ENCODE data around the gene CFDP1. TPM values are rescaled to one million over a fixed set of nuclear protein-coding genes. Genes with fewer than 3 reads are reported as not detected.
"Not testable (repeated sequence)": the region's sequence is repeated elsewhere in the genome, so short reads cannot be mapped to it uniquely, and the experiment has no call there.

CFDP1 gene
- total RNA-seq, 4 donors from 2014 or later: 42.4 to 49.5 (median 44.0) TPM

DNA sequence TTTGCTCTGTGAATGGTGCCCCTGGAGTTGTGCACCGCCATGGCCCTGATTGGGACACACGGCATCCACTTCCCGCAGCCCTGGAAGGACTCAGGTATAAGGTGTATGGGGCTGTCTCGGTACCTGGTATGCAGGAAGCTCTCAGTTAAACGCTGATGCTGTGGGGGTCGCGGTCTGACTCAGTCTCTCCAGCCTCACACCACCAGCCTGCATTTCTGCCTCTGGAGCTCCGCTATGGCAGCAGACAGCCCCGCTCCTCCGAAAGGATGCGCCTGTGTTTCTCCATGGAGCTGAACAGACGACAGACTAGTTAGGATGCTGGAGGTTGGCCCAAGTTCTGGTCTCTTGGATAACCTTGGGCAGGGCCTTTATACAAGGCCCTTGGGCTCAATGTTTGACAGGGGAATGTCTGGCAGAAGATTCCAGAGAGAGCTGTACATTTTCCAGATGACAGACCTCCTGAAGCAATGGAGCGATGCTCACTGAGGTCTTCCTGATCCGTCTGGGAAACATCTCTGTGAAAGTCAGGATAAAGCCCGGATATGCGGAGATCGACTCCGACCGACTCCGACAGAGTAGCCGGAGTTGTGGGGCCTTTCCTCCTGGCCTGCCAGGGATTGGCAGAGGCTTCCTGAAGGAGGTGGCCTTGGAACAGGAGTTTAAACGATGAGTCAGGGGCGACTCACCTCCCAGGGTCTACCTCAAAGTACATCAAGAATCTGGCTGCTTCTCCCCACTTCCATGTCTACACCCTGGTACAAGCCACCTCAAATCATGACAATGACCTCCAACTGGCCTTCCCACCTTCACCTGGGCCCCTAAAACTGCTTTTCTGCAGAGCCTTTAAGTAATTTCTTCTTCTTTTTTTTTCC lies 160.0 kb downstream of the CFDP1 start:
- TF ChIP-seq POLR2A (IDR thresholded peaks at IDR 0.05; ENCODE audit: low read depth) (no peak), POLR2AphosphoS5 (IDR thresholded peaks at IDR 0.05) (no peak), EP300 (IDR thresholded peaks at IDR 0.05) (no peak)
- TF ChIP-seq, protein P1, sequence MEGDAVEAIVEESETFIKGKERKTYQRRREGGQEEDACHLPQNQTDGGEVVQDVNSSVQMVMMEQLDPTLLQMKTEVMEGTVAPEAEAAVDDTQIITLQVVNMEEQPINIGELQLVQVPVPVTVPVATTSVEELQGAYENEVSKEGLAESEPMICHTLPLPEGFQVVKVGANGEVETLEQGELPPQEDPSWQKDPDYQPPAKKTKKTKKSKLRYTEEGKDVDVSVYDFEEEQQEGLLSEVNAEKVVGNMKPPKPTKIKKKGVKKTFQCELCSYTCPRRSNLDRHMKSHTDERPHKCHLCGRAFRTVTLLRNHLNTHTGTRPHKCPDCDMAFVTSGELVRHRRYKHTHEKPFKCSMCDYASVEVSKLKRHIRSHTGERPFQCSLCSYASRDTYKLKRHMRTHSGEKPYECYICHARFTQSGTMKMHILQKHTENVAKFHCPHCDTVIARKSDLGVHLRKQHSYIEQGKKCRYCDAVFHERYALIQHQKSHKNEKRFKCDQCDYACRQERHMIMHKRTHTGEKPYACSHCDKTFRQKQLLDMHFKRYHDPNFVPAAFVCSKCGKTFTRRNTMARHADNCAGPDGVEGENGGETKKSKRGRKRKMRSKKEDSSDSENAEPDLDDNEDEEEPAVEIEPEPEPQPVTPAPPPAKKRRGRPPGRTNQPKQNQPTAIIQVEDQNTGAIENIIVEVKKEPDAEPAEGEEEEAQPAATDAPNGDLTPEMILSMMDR (IDR thresholded peaks at IDR 0.05): no peak
- H3K27me3 ChIP-seq: no peaks in the 10 kb centered on the region
- no peak overlapping the region for H3K27ac ChIP-seq (replicated peaks in 1 of 4)
- H3K9me3 ChIP-seq: no peaks in the 10 kb centered on the region
- no peak overlapping the region for H3K4me3 ChIP-seq
- WGBS: 89% methylated on average over 13 of the region's 23 CpGs
- no peak for DNase-seq (ENCODE audit: extremely low spot score)
- H3K36me3 ChIP-seq: no peaks in the 10 kb centered on the region
- intact Hi-C loops (cut with DNase I): no loop called here
- H3K4me1 ChIP-seq: peaks cover 7 to 12% (median 10%) of the 10 kb centered on the region in 4 donors

DNA sequence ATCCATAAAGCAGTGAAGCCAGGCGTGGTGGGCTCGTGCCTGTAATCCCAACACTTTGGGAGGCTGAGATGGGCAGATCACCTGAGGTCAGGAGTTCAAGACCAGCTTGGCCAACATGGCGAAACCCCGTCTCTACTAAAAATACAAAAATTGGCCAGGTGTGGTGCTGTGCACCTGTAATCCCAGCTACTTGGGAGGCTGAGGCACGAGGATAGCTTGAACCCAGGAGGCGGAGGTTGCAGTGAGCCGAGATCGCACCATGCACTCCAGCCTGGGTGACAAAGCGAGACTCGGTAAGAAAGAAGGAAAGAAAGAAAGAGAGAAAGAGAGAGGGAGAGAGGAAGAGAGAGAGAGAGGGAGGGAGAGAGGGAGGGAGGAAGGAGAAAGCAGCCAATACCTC lies 160.7 kb downstream of the CFDP1 start:
- DNase-seq (ENCODE audit: extremely low spot score); H3K4me3 ChIP-seq; H3K9me3 ChIP-seq; H3K36me3 ChIP-seq; H3K27ac ChIP-seq (replicated peaks in 1 of 4); H3K27me3 ChIP-seq; intact Hi-C loops (cut with DNase I): not testable (repeated sequence)
- 93% methylated on average over 10 of the region's 10 CpGs for WGBS
- peaks cover 14 to 19% (median 16%) of the 10 kb centered on the region in 4 donors for H3K4me1 ChIP-seq

DNA sequence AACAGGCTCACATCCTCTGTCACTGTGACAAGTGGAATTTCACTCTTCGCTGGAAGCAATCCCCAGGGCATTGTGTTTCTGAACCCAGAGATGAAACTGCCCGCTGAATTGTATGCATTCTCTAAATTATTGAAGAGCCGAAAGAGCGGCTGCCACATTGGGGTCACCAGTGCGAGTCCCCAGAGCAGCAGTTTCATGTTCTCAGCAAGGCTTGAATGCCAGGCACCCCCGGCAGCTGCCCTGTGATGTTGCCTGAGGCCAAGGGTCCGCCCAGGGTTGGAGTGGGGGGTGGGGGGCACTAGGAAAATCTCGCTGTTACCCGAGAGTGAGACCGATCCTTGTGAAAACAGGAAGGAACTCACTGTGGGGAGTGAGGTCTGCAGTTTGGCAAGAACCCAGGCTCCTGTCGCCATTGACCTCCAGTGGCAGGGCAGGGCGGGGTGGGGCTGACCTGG lies 161.2 kb downstream of the CFDP1 start:
- H3K27ac ChIP-seq (replicated peaks in 1 of 4): no peak overlapping the region
- no peak overlapping the region for H3K4me3 ChIP-seq
- no peak for DNase-seq (ENCODE audit: extremely low spot score)
- H3K4me1 ChIP-seq: peaks cover 19 to 24% (median 21%) of the 10 kb centered on the region in 4 donors
- H3K9me3 ChIP-seq: no peaks in the 10 kb centered on the region
- TF ChIP-seq POLR2AphosphoS5 (IDR thresholded peaks at IDR 0.05): no peak
- TF ChIP-seq POLR2A (IDR thresholded peaks at IDR 0.05; ENCODE audit: low read depth): no peak
- TF ChIP-seq, protein P1 (IDR thresholded peaks at IDR 0.05): no peak
- TF ChIP-seq EP300 (IDR thresholded peaks at IDR 0.05): no peak
- WGBS: 63% methylated on average over 5 of the region's 12 CpGs
- H3K27me3 ChIP-seq: no peaks in the 10 kb centered on the region
- intact Hi-C loops (cut with DNase I): no loop called here
- H3K36me3 ChIP-seq: no peaks in the 10 kb centered on the region

DNA sequence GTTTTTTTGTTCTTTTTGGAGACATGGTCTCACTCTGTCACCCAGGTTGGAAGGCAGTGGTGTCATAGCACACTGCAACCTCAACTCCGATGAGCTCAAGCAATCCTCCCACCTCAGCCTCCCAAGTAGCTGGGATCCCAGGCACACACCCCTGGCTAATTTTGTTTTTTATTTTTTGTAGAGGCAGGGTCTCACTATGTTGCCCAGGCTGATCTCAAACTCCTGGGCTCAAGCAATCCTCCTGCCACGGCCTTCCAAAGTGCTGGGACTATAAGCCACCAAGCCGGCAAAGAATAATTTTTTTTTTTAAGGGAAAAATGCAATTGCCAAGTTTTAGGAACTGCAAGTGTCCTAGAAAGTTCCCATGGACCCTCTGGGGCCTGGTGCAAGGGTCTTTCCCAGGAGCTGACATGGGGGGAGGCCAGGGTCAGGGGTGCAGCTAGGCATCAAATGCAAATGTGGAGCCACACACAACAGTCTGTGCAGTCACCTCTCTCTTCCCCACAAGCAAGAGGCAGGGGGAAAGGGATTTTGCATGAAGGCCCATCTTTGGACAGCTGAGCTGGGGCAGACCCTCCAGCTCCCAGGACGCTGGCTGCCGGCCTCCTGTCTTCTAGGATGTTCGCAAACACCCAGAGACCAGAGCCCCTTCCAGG lies 161.7 kb downstream of the CFDP1 start:
- H3K27ac ChIP-seq (replicated peaks in 1 of 4): no peak overlapping the region

DNA sequence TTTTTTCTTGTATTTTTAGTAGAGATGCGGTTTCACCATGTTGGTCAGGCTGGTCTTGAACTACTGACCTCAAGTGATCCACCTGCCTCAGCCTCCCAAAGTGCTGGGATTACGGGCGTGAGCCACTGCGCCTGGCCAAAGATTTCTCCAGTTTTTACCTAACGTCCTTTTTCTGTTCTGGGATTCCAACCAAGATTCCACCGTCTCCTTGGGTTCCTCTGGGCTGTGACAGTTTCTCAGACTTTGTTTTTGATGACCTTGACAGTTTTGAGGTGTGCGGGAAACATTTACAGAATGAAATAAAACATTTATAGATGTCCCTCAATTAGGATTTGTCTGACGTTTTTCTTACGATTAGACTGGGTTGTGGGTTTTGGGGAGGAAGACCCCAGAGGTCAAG lies 163.9 kb downstream of the CFDP1 start:
- H3K4me1 ChIP-seq: peaks cover 38 to 45% (median 40%) of the 10 kb centered on the region in 4 donors
- H3K27me3 ChIP-seq; DNase-seq (ENCODE audit: extremely low spot score); intact Hi-C loops (cut with DNase I); H3K36me3 ChIP-seq; H3K9me3 ChIP-seq; H3K27ac ChIP-seq (replicated peaks in 1 of 4); H3K4me3 ChIP-seq: not testable (repeated sequence)
- 87% methylated on average over 9 of the region's 9 CpGs for WGBS

More for the DNA sequence above, 161.7 kb downstream of the CFDP1 start:
- WGBS: 73% methylated on average over 6 of the region's 6 CpGs
- intact Hi-C loops (cut with DNase I): no loop called here
- Histone ChIP-seq H3K4me1 (peaks cover 24 to 29% (median 27%) of the 10 kb centered on the region in 4 donors), H3K9me3 (no peaks in the 10 kb centered on the region), H3K4me3 (no peak overlapping the region), H3K36me3 (no peaks in the 10 kb centered on the region), H3K27me3 (no peaks in the 10 kb centered on the region)
- TF ChIP-seq POLR2AphosphoS5 (IDR thresholded peaks at IDR 0.05) (no peak), POLR2A (IDR thresholded peaks at IDR 0.05; ENCODE audit: low read depth) (no peak), EP300 (IDR thresholded peaks at IDR 0.05) (no peak)
- TF ChIP-seq, protein P1 (IDR thresholded peaks at IDR 0.05): no peak
- no peak for DNase-seq (ENCODE audit: extremely low spot score)
